Measurements from ENCODE around the gene PLCH2. TPM values are rescaled to one million over a fixed set of nuclear protein-coding genes. Genes with fewer than 3 reads are reported as not detected.
"Not testable (repeated sequence)": the region's sequence is repeated elsewhere in the genome, so short reads cannot be mapped to it uniquely, and the experiment has no call there.

Gene PLCH2
- total RNA-seq, result 1.3 TPM

- DNase-seq (ENCODE audit: low read depth in 2 of 3, low spot score in 2 of 3), result no peak
Measured at GRCh38 chr1:2476061-2476999, at the start of gene PLCH2. PLCH2 (plus strand) TSS chr1:2476289; CDS start chr1:2476589, 300 bp downstream.

- DNase-seq (ENCODE audit: low read depth in 2 of 3, low spot score in 2 of 3), result no peak
Measured at GRCh38 chr1:2426540-2426939, 49.5 kb upstream of the PLCH2 start.

- DNase-seq (ENCODE audit: low read depth in 2 of 3, low spot score in 2 of 3), result no peak
Measured at GRCh38 chr1:2427051-2427450, 49.0 kb upstream of the PLCH2 start.

GRCh38 chr1:2427976-2428375 is 48.1 kb upstream of the PLCH2 start:
- DNase-seq (ENCODE audit: low read depth in 2 of 3, low spot score in 2 of 3), result no peak

GRCh38 chr1:2428490-2428889 is 47.6 kb upstream of the PLCH2 start:
- no peak for DNase-seq (ENCODE audit: low read depth in 2 of 3, low spot score in 2 of 3)

- peak in 1 of 3 donors; percentile 49 for DNase-seq (ENCODE audit: low read depth in 2 of 3, low spot score in 2 of 3)
Measured at GRCh38 chr1:2429780-2430591, 46.1 kb upstream of the PLCH2 start.

- no peak for DNase-seq (ENCODE audit: low read depth in 2 of 3, low spot score in 2 of 3)
Measured at GRCh38 chr1:2430592-2430973, 45.5 kb upstream of the PLCH2 start.

GRCh38 chr1:2431103-2431502 is 45.0 kb upstream of the PLCH2 start:
- peak in 1 of 3 donors; percentile 43 for DNase-seq (ENCODE audit: low read depth in 2 of 3, low spot score in 2 of 3)

GRCh38 chr1:2431518-2431917 is 44.6 kb upstream of the PLCH2 start:
- no peak for DNase-seq (ENCODE audit: low read depth in 2 of 3, low spot score in 2 of 3)

GRCh38 chr1:2432441-2432844 is 43.6 kb upstream of the PLCH2 start:
- DNase-seq (ENCODE audit: low read depth in 2 of 3, low spot score in 2 of 3), result no peak

GRCh38 chr1:2433196-2433595 is 42.9 kb upstream of the PLCH2 start:
- DNase-seq (ENCODE audit: low read depth in 2 of 3, low spot score in 2 of 3), result no peak

GRCh38 chr1:2433936-2434655 is 42.0 kb upstream of the PLCH2 start:
- DNase-seq (ENCODE audit: low read depth in 2 of 3, low spot score in 2 of 3), result peak in 2 of 3 donors; percentile 72 to 84

- DNase-seq (ENCODE audit: low read depth in 2 of 3, low spot score in 2 of 3), result no peak
Measured at GRCh38 chr1:2435091-2435490, 41.0 kb upstream of the PLCH2 start.

GRCh38 chr1:2435746-2436355 is 40.2 kb upstream of the PLCH2 start:
- no peak for DNase-seq (ENCODE audit: low read depth in 2 of 3, low spot score in 2 of 3)

GRCh38 chr1:2436876-2437275 is 39.2 kb upstream of the PLCH2 start:
- DNase-seq (ENCODE audit: low read depth in 2 of 3, low spot score in 2 of 3), result no peak

GRCh38 chr1:2437617-2438016 is 38.5 kb upstream of the PLCH2 start:
- no peak for DNase-seq (ENCODE audit: low read depth in 2 of 3, low spot score in 2 of 3)

- no peak for DNase-seq (ENCODE audit: low read depth in 2 of 3, low spot score in 2 of 3)
Measured at GRCh38 chr1:2438038-2438437, 38.1 kb upstream of the PLCH2 start.

GRCh38 chr1:2438641-2439040 is 37.4 kb upstream of the PLCH2 start:
- DNase-seq (ENCODE audit: low read depth in 2 of 3, low spot score in 2 of 3), result no peak

- DNase-seq (ENCODE audit: low read depth in 2 of 3, low spot score in 2 of 3), result no peak
Measured at GRCh38 chr1:2439369-2439768, 36.7 kb upstream of the PLCH2 start.

- DNase-seq (ENCODE audit: low read depth in 2 of 3, low spot score in 2 of 3), result not testable (repeated sequence)
Measured at GRCh38 chr1:2440346-2440745, 35.7 kb upstream of the PLCH2 start.

- DNase-seq (ENCODE audit: low read depth in 2 of 3, low spot score in 2 of 3), result no peak
Measured at GRCh38 chr1:2441746-2442145, 34.3 kb upstream of the PLCH2 start.

All from hematopoietic multipotent progenitor cell (in vitro differentiated cells).